ENCODE data around the gene SLC7A1.

SLC7A1 gene

GRCh38 chr13:29483623-29484022 lies 111.9 kb downstream of the SLC7A1 start:
- no peak for DNase-seq

- DNase-seq = no peak
These were observed 112.3 kb downstream of the SLC7A1 start for GRCh38 chr13:29483211-29483610.

DNA sequence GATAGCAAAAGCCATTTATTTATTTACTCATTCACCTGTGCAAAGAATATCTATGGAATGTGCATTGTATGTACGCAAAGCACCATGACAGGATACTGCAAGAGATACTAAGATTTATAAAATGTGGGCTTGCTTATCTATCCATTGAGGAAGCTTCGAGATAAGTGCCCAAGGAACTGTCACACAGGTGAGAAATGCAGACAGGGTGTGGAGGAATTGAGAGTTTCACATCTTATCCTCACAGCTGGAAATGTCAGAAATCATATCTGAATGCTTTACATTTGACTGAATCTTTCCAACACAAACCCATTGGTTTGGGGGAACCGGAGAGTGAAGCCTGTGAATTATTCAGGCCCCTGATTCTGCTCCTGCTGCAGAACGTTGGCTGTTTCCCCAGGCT lies 113.0 kb downstream of the SLC7A1 start:
- DNase-seq = no peak

DNA sequence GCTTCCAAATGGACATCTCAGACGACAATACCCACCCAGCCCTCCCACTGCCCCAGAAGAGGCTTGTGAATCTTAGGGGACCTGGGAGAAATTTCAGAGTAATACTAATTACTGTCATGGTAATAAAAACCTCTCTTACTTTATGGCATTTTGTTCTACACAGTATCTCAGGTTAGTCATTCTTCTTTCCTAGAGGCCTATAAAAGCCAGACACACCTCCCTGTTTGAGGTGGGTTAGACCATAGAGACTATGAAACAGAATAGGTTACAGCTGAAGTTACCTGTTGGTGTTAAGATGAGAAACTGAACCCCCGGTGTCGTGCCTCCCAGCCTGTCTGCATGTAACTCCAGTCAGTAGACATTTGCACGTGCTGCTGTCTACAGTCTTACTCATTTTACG lies 113.9 kb downstream of the SLC7A1 start:
- DNase-seq = no peak

DNA sequence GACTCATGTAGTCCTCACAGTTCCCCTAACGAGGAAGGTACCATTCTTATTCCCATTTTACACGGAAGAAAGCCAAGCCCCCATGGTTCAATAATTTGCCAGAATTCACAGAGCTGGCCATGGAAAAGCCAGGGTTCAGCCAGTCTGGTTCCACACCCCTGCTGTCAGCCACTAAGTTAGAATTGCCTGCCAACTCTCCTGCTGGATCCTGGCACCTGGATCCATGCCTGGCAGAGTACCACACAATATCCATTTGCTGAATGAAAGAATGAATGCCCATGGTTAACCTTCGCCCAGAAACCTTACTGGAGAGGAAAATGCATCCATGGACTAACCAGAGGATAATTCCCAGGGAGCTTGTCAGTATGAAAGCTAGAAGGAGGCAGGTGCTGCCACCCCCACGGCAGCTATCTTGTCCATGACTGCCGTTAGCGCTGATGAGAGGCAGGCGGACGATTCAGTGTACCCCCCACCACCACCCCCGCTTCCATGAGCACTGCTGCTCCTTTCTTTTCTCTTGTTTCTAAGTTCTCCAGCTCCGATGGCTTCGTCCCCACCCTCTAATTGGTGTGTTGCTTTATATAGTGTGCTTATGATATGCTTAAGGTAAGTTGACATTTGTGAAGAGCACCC lies 114.5 kb downstream of the SLC7A1 start:
- DNase-seq = no peak

DNA sequence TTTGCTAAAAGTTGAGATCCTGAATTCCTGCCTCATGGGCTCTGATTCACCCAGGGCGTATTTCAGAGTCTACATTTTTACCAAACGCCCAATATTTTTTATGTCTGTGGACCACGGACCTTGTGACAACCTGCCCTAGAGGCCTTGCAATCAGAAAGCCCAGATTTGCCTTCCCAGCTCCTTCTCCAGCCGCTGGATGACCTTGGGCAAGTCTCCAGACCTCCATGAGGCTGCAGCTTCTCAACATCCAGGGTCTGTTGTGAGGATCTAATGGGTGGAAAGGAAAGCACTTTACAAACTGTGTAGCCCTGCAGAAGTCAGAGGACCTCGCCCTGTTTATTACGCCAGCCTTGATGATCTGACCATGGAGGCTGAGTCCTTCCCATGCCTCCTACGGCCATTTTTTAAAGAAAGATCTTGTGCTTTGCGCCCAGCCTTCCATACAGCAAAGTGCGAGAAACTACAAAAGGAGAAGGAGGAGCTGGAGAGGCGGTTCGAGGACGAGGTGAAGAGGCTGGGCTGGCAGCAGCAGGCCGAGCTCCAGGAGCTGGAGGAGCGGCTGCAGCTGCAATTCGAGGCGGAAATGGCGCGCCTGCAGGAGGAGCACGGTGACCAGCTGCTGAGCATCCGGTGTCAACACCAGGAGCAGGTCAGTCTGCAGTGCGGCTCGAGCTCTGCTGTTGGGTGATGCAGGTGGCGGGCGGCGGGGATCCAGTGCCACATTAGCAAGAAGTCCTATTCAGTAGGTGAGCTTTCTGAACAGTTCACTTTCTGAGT lies 115.6 kb downstream of the SLC7A1 start:
- no peak for DNase-seq

GRCh38 chr13:29476046-29476445 lies 119.4 kb downstream of the SLC7A1 start:
- no peak for DNase-seq

DNA sequence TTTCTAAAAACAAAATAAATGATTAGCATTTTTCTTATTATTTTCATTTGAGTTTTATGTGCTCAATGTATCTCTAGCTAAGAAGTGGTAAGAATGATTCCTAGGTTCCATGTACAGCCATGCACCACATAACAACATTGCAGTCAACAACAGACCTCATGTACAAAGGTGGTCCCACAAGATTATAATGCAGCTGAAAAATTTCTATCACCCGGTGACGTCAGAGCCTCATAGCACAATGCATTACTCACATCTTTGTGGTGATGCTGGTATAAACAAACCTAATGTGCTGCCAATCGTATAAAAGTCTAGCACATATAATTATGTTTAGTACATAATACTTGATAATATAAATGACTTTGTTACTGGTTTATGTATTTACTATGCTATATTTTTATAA lies 120.5 kb downstream of the SLC7A1 start:
- DNase-seq = no peak

DNA sequence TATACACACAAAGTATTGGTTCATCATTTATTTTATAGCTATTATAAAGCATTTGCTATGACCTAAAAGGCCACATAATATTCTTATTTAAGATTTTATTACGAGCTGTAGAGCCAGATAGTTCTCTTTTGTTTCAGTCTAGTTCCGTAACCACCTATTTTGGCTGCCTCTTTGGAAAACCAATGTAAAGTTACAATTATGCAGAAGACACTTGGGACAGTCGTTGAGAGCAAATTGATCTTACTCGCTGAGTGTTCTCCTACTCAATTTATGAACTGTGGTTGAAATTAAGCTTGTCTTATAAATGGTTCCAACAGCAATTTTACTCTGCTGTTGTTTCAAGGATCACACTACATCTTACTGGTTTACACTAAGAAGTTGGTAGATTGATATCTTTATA lies 122.3 kb downstream of the SLC7A1 start:
- DNase-seq = no peak

GRCh38 chr13:29472332-29472961 lies 123.0 kb downstream of the SLC7A1 start:
- DNase-seq = peak; percentile 79

DNA sequence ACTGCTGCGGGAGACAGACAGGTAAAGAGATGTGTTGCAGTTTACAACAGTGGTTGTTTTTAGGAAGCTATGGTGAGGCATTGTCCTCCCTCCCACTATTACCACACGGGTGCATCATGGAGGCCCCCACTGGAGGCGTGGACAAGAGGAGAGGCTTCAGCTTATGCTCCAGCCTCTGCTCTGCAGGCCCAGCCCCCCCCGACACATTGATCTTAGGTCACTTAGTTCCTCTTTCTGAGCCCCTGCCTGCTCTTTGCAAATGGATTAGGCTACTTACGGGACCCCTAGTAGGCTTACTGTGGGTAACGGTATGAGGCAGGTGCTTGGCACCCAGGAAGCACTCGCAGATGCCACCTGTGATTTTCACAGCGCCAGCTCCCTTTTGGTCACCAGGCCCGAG lies 123.9 kb downstream of the SLC7A1 start:
- DNase-seq = no peak

GRCh38 chr13:29465741-29466293 lies 129.7 kb downstream of the SLC7A1 start:
- peak; percentile 38 for DNase-seq

GRCh38 chr13:29464105-29464679 lies 131.3 kb downstream of the SLC7A1 start:
- DNase-seq = peak; percentile 65

DNA sequence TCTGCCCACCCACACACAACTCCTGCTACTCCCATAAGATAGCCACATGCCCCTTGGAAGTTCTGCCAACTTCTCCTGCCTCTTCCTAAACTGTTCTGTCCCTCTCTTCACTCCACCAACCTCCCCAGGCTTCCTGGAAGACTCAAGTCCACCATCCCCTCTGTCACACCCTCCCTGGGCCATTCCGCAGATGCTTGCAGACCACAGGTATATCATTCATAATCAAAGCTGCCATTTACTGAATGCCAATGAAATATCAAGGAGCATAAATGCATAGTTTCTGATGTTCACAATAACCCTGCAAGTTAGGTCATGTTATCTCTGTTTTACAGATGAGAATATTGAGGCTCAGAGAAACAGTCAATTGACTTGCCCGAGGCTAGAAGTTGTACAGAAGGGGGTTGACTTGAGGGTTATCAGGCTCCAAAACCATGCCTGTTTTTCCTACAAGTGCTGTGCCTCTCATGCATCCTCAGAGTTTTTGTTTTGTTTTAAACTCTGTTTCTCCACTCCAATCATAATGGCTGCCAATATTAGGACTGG lies 135.6 kb downstream of the SLC7A1 start:
- DNase-seq = peak; percentile 89
